ENCODE data around the gene MYO18B. TPM values are rescaled to one million over a fixed set of nuclear protein-coding genes. Genes with fewer than 3 reads are reported as not detected.

The MYO18B gene
- total and polyA plus RNA-seq, 2 of the 4 experiments (the other 2 are of a cell fraction) = under 0.01 TPM; not detected in 1

GRCh38 chr22:25844601-25845000, 102.6 kb downstream of the MYO18B start:
- Histone ChIP-seq H4K91ac (ENCODE audit: insufficient read depth, low read depth, low read length) (no peak overlapping the region), H4K5ac (ENCODE audit: low read depth, low read length) (no peak overlapping the region), H3K4me3 (ENCODE audit: insufficient read depth, low read depth, low read length) (no peak overlapping the region), H3K18ac (ENCODE audit: low read depth, low read length) (no peak overlapping the region), H3K9ac (ENCODE audit: low read depth, low read length) (no peak overlapping the region), H2AK9ac (replicated peaks; ENCODE audit: low read depth, low read length, poor library complexity) (no peak overlapping the region), H3K4ac (ENCODE audit: low read depth, low read length) (no peak overlapping the region), H3K14ac (replicated peaks; ENCODE audit: low read depth, low read length) (no peak overlapping the region), H2BK5ac (ENCODE audit: low read depth, low read length, poor library complexity, severe bottlenecking) (no peak overlapping the region), H3K9me1 (ENCODE audit: insufficient read depth, low read length) (no peaks in the 10 kb centered on the region), H3K79me1 (ENCODE audit: low read depth in 1 of 2, low read length in 2 of 2) (no peaks in the 10 kb centered on the region), H3K4me2 (ENCODE audit: low read depth, low read length) (no peak overlapping the region), H3K27me3 (ENCODE audit: control insufficient read depth, insufficient read depth, low read length) (no peaks in the 10 kb centered on the region), H2AFZ (replicated peaks; ENCODE audit: low read length, poor library complexity) (no peak overlapping the region), H2BK15ac (ENCODE audit: low read depth, low read length) (no peak overlapping the region), H2AK5ac (ENCODE audit: low read depth, low read length) (no peak overlapping the region), H3K27ac (ENCODE audit: insufficient read depth, low read length) (no peak overlapping the region), H3K9me3 (ENCODE audit: control insufficient read depth, insufficient read depth, low read length) (peaks cover 16% of the 10 kb centered on the region), H2BK20ac (ENCODE audit: low read depth, low read length) (no peak overlapping the region), H4K8ac (ENCODE audit: low read depth in 2 of 2, low read length in 2 of 2) (no peak overlapping the region), H3K4me1 (ENCODE audit: control insufficient read depth, insufficient read depth, low read length) (no peaks in the 10 kb centered on the region), H3K36me3 (ENCODE audit: control insufficient read depth, insufficient read depth, low read length) (no peaks in the 10 kb centered on the region), H2BK120ac (ENCODE audit: low read depth, low read length) (no peak overlapping the region), H3K23ac (ENCODE audit: low read depth, low read length) (no peak overlapping the region), H4K20me1 (ENCODE audit: insufficient read depth, low read length) (no peaks in the 10 kb centered on the region), H3K56ac (ENCODE audit: extremely low read depth, insufficient read depth, low read length) (no peak overlapping the region)
- intact Hi-C loops (cut with micrococcal nuclease) = no loop called here
- ChIA-PET CTCF (interaction anchor here (1.7 kb wide), 1 partner anchor 10 kb away, joined by 4 read pairs; no protein-coding TSS in a partner anchor), POLR2A (ENCODE audit: unreplicated experiment) (no interaction called here)
- dilution Hi-C loops (cut with HindIII; ENCODE audit: low sequenced_read_pairs, unreplicated experiment) = no loop called here
- TF ChIP-seq MXI1 (IDR thresholded peaks at IDR 0.05; ENCODE audit: borderline replicate concordance, low read depth, low read length) = no peak
- no peak for TF ChIP-seq CTCF (conservative IDR thresholded peaks at IDR 0.05; ENCODE audit: low read depth, low read length)
- TF ChIP-seq NFE2L2 (IDR thresholded peaks at IDR 0.05; ENCODE audit: low read depth, low read length) = no peak
- no peak for TF ChIP-seq FOS (IDR thresholded peaks at IDR 0.05; ENCODE audit: low read depth, low read length)
- no peak for TF ChIP-seq BHLHE40 (IDR thresholded peaks at IDR 0.05; ENCODE audit: low read depth, low read length)
- no peak for TF ChIP-seq CHD1 (IDR thresholded peaks at IDR 0.05; ENCODE audit: low read depth, low read length)
- in situ Hi-C loops (cut with MboI; ENCODE audit: low sequenced_read_pairs) = no loop called here
- no peak for ATAC-seq (ENCODE audit: low read depth)
- 60% methylated on average over 3 of the region's 8 CpGs; no CpG with 5 or more reads in 1 of the 2 experiments for WGBS, 2 experiments (ENCODE audit: extremely low coverage in 2 of 2, insufficient read length in 1 of 2)
- no TSS peak for BruUV-seq (replicated peaks)
- DNase-seq = no peak
